Superior temporal gyrus (tissue), 1 donor: ENCODE measurements around the gene LASP1.
"Not testable (repeated sequence)": the region's sequence is repeated elsewhere in the genome, so short reads cannot be mapped to it uniquely, and the experiment has no call there.

ENCODE experiments used
- DNase-seq: peaks from one replicate; pipeline ENCODE4 v3.0.0-alpha.2; 2016; ENCODE audit errors: extremely low spot score

The LASP1 gene

DNA sequence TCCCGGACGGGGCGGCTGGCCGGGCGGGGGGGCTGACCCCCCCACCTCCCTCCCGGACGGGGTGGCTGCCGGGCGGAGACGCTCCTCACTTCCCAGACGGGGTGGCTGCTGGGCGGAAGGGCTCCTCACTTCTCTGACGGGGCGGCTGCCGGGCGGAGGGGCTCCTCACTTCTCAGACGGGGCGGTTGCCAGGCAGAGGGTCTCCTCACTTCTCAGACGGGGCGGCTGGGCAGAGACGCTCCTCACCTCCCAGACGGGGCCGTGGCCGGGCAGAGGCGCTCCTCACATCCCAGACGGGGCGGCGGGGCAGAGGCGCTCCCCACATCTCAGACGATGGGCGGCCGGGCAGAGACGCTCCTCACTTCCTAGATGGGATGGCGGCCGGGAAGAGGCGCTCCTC, 60.9 kb downstream of the LASP1 start:
- not testable (repeated sequence) for DNase-seq

DNA sequence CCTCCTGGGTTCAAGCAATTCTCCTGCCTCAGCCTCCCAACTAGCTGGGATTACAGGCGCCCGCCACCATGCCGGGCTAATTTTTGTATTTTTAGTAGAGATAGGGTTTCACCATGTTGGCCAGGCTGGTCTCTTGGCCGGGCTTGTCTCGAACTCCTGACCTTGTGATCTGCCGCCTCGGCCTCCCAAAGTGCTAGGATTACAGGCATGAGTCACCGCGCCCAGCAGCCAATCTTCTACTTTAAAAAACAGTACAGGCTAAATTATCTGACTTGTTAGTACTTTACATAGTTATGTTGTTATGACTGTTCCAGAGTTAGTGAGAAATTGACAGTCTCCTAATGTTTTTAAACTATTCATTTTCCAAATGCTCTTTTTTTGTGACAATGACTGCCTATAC, 64.1 kb downstream of the LASP1 start:
- DNase-seq, result not testable (repeated sequence)

DNA sequence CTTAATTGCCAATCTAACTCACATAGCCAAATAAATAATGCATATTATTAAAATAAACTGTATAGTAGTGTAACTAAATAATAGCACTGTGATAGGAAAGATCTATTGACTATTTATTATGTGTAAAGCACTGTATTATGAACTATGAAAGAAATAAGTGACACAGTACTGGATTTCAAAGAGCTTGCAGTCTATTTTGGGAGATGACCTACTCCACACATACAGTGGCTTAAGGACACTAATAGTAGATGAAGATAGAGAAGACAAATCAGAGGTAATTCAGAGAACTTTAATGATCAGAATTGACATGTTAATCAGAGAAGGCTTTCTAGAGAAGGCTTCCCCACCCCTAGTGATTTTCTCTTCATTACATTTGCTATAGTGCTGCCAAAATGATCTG, 70.1 kb downstream of the LASP1 start:
- no peak for DNase-seq

DNA sequence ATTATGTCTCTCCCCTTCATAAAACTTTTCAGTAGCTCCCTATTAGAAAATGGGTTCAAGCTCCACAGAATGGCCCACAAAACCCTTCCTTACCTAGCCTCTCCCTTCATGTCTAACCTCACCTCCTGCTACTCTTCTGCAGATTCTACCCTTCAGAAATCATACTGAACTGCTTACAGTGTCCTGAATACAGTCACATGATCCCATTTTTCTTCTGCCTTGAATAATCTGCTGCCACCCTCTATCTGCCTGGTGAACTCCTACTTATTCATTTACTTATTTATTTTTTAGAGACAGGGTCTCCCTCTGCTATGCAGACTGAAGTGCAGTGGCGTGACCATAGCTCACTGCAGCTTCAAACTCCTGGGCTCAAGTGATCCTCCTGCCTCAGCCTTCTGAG, 70.5 kb downstream of the LASP1 start:
- DNase-seq, result no peak

DNA sequence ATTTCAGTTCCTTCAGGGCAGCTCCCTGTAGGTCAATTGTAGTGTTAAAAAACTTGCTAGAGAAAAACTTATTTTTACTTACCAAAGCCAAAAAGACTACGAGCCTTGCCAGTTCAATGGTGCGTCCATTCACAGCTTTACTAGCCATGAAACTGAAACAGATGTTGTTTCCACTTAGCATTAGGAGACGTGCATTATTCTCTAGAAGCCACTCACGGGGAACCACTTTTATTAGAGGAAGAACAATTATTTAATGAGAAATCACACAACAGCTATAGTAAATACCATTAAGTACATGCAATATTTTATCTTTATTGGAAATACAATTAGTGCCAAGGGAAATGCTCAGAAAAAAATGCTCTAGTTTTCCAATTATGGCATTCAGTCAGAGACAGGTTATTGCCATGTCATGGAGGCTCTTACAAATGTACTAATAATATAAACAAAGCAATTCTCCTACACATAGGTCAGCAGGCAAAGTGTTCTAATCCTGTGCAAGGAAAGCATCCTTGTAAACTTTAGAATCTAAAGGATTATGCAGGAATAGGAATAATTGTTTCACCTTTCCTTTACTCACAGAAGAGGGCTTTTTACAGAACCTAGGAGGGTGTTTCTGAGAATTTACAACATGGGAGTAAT, 73.0 kb downstream of the LASP1 start:
- no peak for DNase-seq

DNA sequence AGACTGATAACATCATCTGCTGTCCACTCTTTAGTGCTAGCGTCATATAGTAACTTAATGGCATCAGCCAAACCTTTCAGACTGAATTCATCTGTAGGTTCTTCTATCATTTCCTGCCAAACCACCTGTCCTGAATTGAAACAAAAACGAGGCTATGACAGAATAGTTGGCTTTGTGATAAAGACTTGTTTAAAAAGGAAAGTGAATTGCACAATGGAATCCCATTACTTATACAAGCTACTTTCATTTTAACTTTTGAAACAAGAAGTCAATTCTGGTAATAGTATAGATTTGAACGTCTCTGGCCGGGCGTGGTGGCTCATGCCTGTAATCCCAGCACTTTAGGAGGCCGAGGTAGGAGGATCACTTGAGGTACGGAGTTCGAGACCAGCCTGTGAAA, 73.7 kb downstream of the LASP1 start:
- DNase-seq, result no peak

DNA sequence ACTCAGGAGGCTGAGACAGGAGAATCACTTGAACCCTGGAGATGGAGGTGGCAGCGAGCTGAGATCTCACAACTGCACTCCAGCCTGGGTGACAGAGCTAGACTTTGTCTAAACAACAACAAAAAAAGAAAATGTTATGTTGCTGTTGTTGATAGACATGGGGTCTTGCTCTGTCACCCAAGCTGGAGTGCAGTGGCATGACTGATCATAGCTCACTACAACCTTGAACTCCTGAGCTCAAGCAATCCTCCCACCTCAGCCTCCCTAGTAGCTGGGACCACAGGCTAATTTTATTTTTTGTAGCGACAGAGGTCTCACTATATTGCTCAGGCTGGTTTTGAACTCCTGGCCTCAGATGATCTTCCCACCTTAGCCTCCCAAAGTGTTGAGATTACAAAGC, 77.3 kb downstream of the LASP1 start:
- no peak for DNase-seq

DNA sequence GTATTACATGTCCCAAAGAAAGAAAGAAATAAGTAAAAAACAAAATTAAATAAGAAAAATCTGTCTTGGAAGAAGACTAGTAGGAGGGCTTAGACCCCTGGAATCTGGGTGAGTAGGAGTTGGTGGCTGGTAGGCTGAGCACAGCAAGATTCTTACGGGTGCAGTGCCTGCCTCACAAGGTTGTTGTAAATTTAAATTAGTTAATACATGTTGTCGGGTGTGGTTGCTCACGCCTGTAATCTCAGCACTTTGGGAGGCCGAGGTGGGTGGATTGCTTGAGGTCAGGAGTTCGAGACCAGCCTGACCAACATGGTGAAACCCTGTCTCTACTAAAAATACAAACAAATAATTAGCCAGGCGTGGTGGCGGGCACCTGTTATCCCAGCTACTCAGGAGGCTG, 83.9 kb downstream of the LASP1 start:
- DNase-seq, result not testable (repeated sequence)

DNA sequence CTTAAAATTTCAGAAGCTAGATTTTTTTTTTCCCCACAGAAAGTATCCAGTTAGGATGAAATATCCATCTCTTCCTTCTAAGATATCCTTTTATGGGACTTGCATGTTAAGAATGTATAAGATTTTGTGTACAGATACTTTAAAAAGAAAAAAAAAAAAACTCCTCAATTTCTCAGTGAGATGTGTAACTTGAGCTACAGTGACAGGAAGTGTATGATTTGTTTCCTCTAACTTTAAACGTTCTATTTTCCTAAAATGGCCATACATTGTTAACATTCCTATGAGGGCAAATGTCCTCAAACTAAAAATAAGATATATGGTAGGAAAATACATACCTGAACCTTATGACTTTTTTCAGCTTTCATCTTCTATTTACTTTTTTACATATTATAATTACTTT, 88.5 kb downstream of the LASP1 start:
- no peak for DNase-seq

DNA sequence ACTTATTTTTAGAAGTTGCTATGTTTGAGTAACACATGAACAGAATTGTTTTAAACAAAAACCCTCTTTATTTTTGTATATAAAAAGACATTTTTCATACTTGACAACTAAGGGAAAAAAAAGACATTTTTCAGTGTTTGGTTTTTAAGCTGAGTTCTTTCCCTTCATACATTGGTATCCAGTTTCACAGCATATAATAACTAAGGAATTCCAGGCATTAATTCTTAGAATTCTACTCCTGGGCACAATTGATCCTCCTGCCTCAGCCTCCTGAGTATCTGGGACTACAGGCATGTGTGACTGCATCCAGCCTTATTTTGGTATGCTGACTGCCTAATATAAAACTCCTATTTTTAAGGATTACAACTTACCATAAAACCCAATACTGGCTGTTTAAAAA, 88.9 kb downstream of the LASP1 start:
- DNase-seq, result no peak

DNA sequence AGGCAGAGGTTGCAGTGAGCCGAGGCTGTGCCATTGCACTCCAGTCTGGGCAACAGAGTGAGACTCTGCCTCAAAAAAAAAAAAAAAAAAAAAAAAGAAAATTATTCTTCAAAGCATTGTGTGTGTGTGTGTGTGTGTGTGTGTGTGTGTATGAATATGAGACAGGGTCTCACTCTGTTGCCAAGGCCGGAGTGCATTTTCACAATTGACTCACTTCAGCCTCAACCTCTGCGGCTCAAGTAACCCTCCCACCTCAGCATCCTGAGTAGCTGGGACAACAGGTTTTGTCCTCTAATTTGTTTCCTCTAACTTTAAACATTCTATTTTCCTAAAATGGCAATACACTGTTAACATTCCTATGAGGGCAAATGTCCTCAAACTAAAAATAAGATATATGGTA, 89.7 kb downstream of the LASP1 start:
- no peak for DNase-seq

DNA sequence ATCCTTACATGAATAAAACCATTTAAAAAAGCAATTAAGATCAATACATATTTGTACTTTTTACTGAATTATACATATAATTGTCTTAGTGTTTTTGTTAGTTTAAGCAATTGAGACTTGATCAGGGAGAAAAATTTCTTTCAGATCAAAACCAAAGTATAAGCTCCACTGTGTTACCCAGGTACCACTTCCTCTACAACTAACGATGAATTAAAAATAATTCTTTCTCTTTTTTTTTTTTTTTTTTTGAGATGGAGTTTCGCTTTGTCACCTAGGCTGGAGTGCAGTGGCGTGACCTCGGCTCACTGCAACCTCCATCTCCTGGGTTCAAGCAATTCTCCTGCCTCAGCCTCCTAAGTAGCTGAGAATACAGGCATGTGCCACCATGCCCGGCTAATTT, 90.5 kb downstream of the LASP1 start:
- no peak for DNase-seq

DNA sequence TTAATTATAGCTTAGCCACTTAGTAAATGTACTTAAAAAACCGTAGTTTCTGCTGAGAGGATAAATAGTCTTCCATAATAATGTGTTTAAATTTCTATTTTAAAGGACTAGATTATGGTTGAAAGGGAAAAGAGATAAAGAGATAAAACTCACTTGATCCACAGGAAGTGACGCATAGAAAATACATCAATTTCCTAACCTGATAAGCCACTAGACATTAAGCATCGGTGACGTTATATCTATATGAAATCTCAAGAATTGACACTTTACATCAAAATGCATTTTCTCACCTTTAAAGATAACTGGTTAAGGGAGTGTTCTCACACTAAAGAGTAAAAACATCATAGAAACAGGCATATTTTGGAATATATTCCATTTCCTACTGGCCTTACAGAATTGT, 91.6 kb downstream of the LASP1 start:
- no peak for DNase-seq

DNA sequence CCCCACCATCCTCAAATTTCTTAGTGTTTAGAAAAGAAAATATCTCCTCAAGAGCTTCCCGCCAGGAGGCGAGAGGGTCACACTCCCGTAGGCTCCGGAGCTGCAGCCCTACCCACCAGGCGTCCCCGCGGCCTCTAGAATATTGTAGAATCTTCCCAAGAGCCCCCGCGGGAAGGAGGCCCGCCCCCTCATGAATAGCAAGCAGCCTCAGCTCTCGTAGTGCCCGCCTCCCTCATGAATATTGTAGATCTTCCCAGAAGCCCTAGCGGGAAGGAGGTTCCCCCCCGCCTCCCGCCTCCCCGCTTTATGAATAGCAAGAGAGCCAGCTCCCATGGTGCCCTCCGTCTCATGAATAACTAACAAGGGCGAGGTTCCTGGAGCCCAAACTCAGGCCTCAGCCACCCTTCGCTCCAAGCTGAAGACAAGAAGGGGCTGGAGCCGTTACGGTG, 97.5 kb downstream of the LASP1 start, which contains the start of gene FBXO47:
Gene FBXO47 (minus strand): TSS at position 114 of the 449 bp plus-strand sequence. CDS start 4,378 bp downstream, outside the sequence.
- DNase-seq, result peak; percentile 78

DNA sequence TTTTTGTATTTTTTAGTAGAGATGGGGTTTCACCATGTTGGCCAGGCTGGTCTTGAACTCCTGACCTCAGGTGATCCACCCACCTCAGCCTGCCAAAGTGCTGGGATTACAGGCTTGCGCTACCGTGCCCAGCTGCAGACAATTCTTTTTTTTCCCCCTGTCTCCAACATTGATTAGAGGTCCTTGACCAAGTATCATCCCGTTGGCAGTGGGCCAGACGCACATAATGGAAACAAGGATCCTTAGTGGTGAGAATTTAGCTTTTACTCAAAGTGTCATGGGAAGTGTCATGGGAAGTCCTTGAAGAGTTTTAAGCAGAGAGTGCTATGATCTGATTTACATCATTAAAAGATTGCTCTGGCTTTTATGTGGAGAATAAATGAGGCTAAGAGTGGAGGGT, 99.4 kb downstream of the LASP1 start:
- no peak for DNase-seq

DNA sequence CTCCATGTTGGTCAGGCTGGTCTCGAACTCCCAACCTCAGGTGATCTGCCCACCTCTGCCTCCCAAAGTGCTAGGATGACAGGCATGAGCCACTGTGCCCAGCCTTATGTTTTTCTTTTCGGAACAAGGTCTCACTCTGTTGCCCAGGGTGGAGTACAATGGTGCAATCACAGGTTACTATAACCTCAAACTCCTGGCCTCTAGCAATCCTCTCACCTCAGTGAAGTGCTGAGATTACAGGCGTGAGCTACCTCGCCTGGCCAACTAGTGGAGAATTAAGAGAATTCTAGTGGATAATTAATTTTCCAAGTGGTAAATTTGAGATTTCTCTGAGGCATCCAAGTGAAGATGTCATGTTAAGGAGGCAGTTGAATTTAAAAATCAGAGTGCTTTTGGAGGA, 100.3 kb downstream of the LASP1 start:
- DNase-seq, result no peak

DNA sequence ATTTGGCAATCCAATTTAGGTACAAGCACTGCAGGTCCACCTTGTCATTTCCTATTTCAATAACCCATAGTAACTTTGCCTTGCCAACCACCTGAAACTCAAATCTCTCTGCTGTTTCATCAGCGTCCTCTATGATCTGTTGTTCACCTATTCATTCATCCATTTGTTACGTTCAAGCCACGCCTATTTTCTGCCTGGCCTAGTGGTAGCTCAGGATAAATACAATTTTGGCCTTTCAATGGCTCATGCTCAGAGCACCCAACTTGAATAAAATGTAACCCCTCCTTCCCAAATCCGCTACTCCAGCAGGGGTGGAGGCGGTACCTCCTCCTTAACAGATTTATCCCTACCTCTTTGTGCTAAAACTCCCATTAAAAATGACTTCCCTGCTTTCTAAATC, 100.9 kb downstream of the LASP1 start:
- DNase-seq, result no peak
